RCC 7860 (cell line): Measurements from ENCODE around the gene GET3.

Experiments
- DNase-seq: peaks from one replicate; pipeline ENCODE4 v3.0.0-alpha.2; 2015; ENCODE audit warnings: low spot score
- FAIRE-seq: peaks from 2 replicates; lab custom pipeline; 2012; peaks lifted over from hg19 to GRCh38; lab: Jason Lieb, UNC

The GET3 gene

GRCh38 chr19:12750851-12751250 is 13.6 kb downstream of the GET3 start:
- FAIRE-seq (no peak), DNase-seq (no peak)

- DNase-seq (no peak), FAIRE-seq (no peak)
Observed at GRCh38 chr19:12751635-12752034, 14.3 kb downstream of the GET3 start, which contains the start of gene BEST2. Gene BEST2, plus strand, starts transcription at chr19:12751791. Its CDS starts 802 bp downstream, at chr19:12752593.

- no peak for DNase-seq
- FAIRE-seq: no peak
Observed at GRCh38 chr19:12752056-12752781, 14.9 kb downstream of the GET3 start.

- FAIRE-seq (no peak), DNase-seq (no peak)
Observed at GRCh38 chr19:12754465-12755196, 17.3 kb downstream of the GET3 start.

GRCh38 chr19:12756150-12756883 is 19.0 kb downstream of the GET3 start:
- no peak for FAIRE-seq
- no peak for DNase-seq

GRCh38 chr19:12757544-12758274 is 20.4 kb downstream of the GET3 start:
- DNase-seq: peak; percentile 36
- no peak for FAIRE-seq

- DNase-seq: no peak
- no peak for FAIRE-seq
Observed at GRCh38 chr19:12759686-12760085, 22.4 kb downstream of the GET3 start.

- FAIRE-seq (no peak), DNase-seq (no peak)
Observed at GRCh38 chr19:12763100-12763499, 25.8 kb downstream of the GET3 start.

- no peak for DNase-seq
- no peak for FAIRE-seq
Observed at GRCh38 chr19:12764698-12765097, 27.4 kb downstream of the GET3 start.

- FAIRE-seq (no peak), DNase-seq (no peak)
Observed at GRCh38 chr19:12766051-12766521, 28.8 kb downstream of the GET3 start.

GRCh38 chr19:12767150-12767549 is 29.9 kb downstream of the GET3 start:
- DNase-seq (no peak), FAIRE-seq (no peak)

- DNase-seq (no peak), FAIRE-seq (no peak)
Observed at GRCh38 chr19:12767666-12768065, 30.4 kb downstream of the GET3 start.

GRCh38 chr19:12769689-12770088 is 32.4 kb downstream of the GET3 start:
- no peak for DNase-seq
- FAIRE-seq: no peak

GRCh38 chr19:12770922-12771321 is 33.6 kb downstream of the GET3 start:
- no peak for FAIRE-seq

GRCh38 chr19:12772323-12772722 is 35.0 kb downstream of the GET3 start:
- FAIRE-seq: no peak
- no peak for DNase-seq

More at GRCh38 chr19:12770922-12771321, 33.6 kb downstream of the GET3 start:
- no peak for DNase-seq

- FAIRE-seq: no peak
- no peak for DNase-seq
Observed at GRCh38 chr19:12773571-12773970, 36.3 kb downstream of the GET3 start.

GRCh38 chr19:12774588-12775555 is 37.6 kb downstream of the GET3 start, which contains the start of gene HOOK2:
Gene HOOK2, minus strand, starts transcription at chr19:12775552. Its CDS starts 103 bp downstream, at chr19:12775449.
- no peak for FAIRE-seq

GRCh38 chr19:12777217-12778016 is 40.1 kb downstream of the GET3 start:
- FAIRE-seq (no peak), DNase-seq (peak; percentile 59)

More at GRCh38 chr19:12774588-12775555, 37.6 kb downstream of the GET3 start, which contains the start of gene HOOK2:
- no peak for DNase-seq
